Measurements from ENCODE around the gene TLCD3A. TPM values are rescaled to one million over a fixed set of nuclear protein-coding genes. Genes with fewer than 3 reads are reported as not detected.

Gene TLCD3A
- polyA plus RNA-seq, 1 of the 3 experiments (the other 2 are of a cell fraction) = 31.7 TPM

DNA sequence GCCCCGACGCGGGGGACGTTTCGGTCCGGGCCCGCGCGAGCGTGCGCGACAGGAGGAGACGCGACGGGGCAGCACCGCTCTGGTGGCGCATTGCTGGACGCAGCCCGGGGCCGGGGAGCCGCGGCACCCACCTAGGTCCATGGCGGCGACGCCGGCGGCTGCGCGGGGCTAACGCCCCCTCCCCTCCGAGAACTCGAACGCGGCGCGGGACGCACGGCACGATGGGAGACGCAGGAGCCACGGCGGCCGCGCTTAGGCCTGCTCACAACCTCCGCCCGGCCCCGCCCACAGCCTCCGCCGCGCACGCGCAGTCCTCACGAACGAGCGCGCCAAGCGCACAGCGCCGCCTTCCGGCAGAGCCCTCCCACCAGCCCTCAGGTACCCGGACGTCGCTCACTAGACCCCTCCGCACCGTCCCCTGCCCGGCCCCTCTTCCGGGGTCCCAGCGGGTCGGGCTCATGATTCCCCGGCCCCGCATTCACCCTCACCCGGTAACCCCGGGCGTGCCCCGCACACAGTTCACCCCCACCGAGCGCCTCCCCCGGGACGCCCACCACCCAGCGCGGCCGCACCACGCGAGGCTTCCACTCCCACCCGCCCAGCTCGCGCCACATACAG is 19.7 kb downstream of the TLCD3A start, which contains the start of gene GEMIN4:
Gene GEMIN4, minus strand, starts transcription at position 263 of the 618 bp plus-strand sequence. Its CDS starts 122 bp downstream, at position 141.
- ChIA-PET POLR2A (interaction anchor here (0.8 to 1.0 kb wide), 2 partner anchors 19 to 30 kb away, joined by 3 to 4 read pairs; partner anchors contain the start of genes GLOD4 and MRM3), CTCF (interaction anchor here (0.7 to 2.5 kb wide), 15 partner anchors 9 to 340 kb away, joined by 3 to 13 read pairs (median 4); partner anchors contain the start of genes GLOD4, MRM3, TIMM22 and VPS53)
- Histone ChIP-seq H3K9ac (peak within 1 kb of the TSS; percentile 87), H3K36me3 (replicated peaks in 1 of 2; ENCODE audit: control insufficient read depth in 1 of 2, insufficient read depth in 2 of 2, low read length in 1 of 2) (peaks cover 11 to 17% of the 10 kb centered on the region in 2 experiments), H3F3A (replicated peaks; ENCODE audit: insufficient read depth) (peaks cover 25% of the 10 kb centered on the region), H3K79me2 (ENCODE audit: insufficient read depth) (peaks cover 33% of the 10 kb centered on the region), H3K4me2 (peak within 1 kb of the TSS; percentile 95), H3K9me2 (no peaks in the 10 kb centered on the region), H2AFZ (ENCODE audit: low read depth) (peak within 1 kb of the TSS; percentile 95; the same call in 1 of the 2 replicates), H3K4me3 (ENCODE audit: low read depth in 2 of 2, low read length in 1 of 2) (peak within 1 kb of the TSS; percentile 77 to 84), H3K27ac (ENCODE audit: low read depth in 2 of 2, low read length in 1 of 2) (peak within 1 kb of the TSS in 1 of 2 experiments; percentile 62; a peak in 1 of 4 replicates), H3K4me1 (ENCODE audit: control insufficient read depth in 1 of 2, insufficient read depth in 2 of 2, low read depth in 1 of 2, low read length in 1 of 2) (peaks cover 5 to 18% of the 10 kb centered on the region in 2 experiments; a peak in 2 of 4 replicates), H3K9me3 (no peaks in the 10 kb centered on the region), H4K20me1 (ENCODE audit: insufficient read depth) (no peaks in the 10 kb centered on the region), H3K27me3 (ENCODE audit: insufficient read depth) (no peaks in the 10 kb centered on the region)
- peak; percentile 99 for DNase-seq
- WGBS (ENCODE audit: low lambda C conversion rate) = 0% methylated on average over 10 of the region's 87 CpGs
- no peak for TF ChIP-seq TCF12 (IDR thresholded peaks at IDR 0.05)
- TF ChIP-seq FOSL2 (IDR thresholded peaks at IDR 0.05; ENCODE audit: borderline replicate concordance, low read depth) = no peak
- no peak for TF ChIP-seq NFIC (IDR thresholded peaks at IDR 0.05; ENCODE audit: borderline replicate concordance)
- TF ChIP-seq FOXM1 (IDR thresholded peaks at IDR 0.05; ENCODE audit: low read depth) = no peak
- TF ChIP-seq CHD2 (IDR thresholded peaks at IDR 0.05; ENCODE audit: low read length, partially characterized antibody) = peak; percentile 76
- TF ChIP-seq ZBTB33 (IDR thresholded peaks at IDR 0.05; ENCODE audit: borderline replicate concordance, low read depth) = no peak
- peak; percentile 47 for TF ChIP-seq SMC3 (IDR thresholded peaks at IDR 0.05; ENCODE audit: low read depth, low read length)
- no peak for TF ChIP-seq GABPA (IDR thresholded peaks at IDR 0.05; ENCODE audit: low read depth)
- no peak for TF ChIP-seq EZH2phosphoT487 (IDR thresholded peaks at IDR 0.05; ENCODE audit: borderline replicate concordance, low read depth)
- TF ChIP-seq PBX3 (IDR thresholded peaks at IDR 0.05) = 0 out of 2 replicates have a peak, but pooled peaks have one; percentile 4
- TF ChIP-seq RCOR1 (IDR thresholded peaks at IDR 0.05; ENCODE audit: low read length) = no peak
- peak; percentile 87 for TF ChIP-seq CTCF (IDR thresholded peaks at IDR 0.05)
- no peak for TF ChIP-seq TEAD4 (IDR thresholded peaks at IDR 0.05; ENCODE audit: borderline replicate concordance, insufficient read depth)
- peak; percentile 80 for TF ChIP-seq NRF1 (IDR thresholded peaks at IDR 0.05; ENCODE audit: low read depth, low read length)
- TF ChIP-seq RAD21 (IDR thresholded peaks at IDR 0.05; ENCODE audit: low read length) = peak; percentile 46
- no peak for TF ChIP-seq JUND (IDR thresholded peaks at IDR 0.05)
- TF ChIP-seq IRF3 (IDR thresholded peaks at IDR 0.05; ENCODE audit: low read depth, low read length) = no peak
- TF ChIP-seq MEF2A (IDR thresholded peaks at IDR 0.05; ENCODE audit: borderline replicate concordance, low read depth) = no peak
- no peak for TF ChIP-seq USF1 (IDR thresholded peaks at IDR 0.05; ENCODE audit: borderline replicate concordance, low read depth)
- TF ChIP-seq, protein P1, sequence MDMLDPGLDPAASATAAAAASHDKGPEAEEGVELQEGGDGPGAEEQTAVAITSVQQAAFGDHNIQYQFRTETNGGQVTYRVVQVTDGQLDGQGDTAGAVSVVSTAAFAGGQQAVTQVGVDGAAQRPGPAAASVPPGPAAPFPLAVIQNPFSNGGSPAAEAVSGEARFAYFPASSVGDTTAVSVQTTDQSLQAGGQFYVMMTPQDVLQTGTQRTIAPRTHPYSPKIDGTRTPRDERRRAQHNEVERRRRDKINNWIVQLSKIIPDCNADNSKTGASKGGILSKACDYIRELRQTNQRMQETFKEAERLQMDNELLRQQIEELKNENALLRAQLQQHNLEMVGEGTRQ (IDR thresholded peaks at IDR 0.05; ENCODE audit: borderline replicate concordance, low read depth, low read length) = no peak
- no peak for TF ChIP-seq YY1 (IDR thresholded peaks at IDR 0.05; ENCODE audit: low read depth)
- peak; percentile 58; the same call in 1 of the 2 replicates for TF ChIP-seq TAF1 (IDR thresholded peaks at IDR 0.05; ENCODE audit: borderline replicate concordance, low read depth, low read length)
- TF ChIP-seq RXRA (IDR thresholded peaks at IDR 0.05; ENCODE audit: borderline replicate concordance, low read depth) = no peak
- TF ChIP-seq GATA2 (CRISPR knock-in tag; IDR thresholded peaks at IDR 0.05) = no peak
- peak; percentile 74; the same call in 1 of the 2 replicates for TF ChIP-seq SIN3A (IDR thresholded peaks at IDR 0.05; ENCODE audit: borderline replicate concordance, low read depth, low read length)
- TF ChIP-seq POLR2AphosphoS5 (IDR thresholded peaks at IDR 0.05; ENCODE audit: low read depth, low read length) = peak; percentile 69
